MM.1S (cell line): Measurements from ENCODE around the gene ADCK1.
"Not testable (repeated sequence)": the region's sequence is repeated elsewhere in the genome, so short reads cannot be mapped to it uniquely, and the experiment has no call there.

Source experiments
- EZH2 ChIP-seq: fragments of 300-600 bp; sonication (generic); optimal IDR thresholded peaks from 2 replicates; pipeline ENCODE3; 2017; ENCODE audit warnings: low read depth, mild to moderate bottlenecking, antibody characterized with exemption, low read length, mixed read lengths
- TF ChIP-seq, protein P1 (sequence below): fragments of 300-600 bp; sonication (generic); IDR thresholded peaks from 2 replicates; pipeline ENCODE4 v1.5.1; 2016; ENCODE audit warnings: antibody characterized with exemption, low read length, mixed read lengths

DNA sequence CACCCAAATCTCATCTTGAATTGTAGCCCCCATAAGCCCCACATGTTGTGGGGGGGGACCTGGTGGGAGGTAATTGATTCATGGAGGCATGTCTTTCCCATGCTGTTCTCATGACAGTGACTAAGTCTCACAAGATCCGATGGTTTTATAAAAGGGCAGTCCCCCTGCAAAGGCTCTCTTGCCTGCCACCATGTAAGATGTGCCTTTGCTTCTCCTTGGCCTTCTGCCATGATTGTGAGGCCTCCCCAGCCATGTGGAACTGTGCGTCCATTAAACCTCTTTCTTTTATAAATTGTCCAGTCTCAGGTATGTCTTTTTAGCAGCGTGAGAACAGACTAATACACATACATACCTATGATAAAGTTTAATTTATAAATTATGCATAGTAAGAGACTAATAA lies 89.0 kb downstream of the ADCK1 start:
- TF ChIP-seq, protein P1, sequence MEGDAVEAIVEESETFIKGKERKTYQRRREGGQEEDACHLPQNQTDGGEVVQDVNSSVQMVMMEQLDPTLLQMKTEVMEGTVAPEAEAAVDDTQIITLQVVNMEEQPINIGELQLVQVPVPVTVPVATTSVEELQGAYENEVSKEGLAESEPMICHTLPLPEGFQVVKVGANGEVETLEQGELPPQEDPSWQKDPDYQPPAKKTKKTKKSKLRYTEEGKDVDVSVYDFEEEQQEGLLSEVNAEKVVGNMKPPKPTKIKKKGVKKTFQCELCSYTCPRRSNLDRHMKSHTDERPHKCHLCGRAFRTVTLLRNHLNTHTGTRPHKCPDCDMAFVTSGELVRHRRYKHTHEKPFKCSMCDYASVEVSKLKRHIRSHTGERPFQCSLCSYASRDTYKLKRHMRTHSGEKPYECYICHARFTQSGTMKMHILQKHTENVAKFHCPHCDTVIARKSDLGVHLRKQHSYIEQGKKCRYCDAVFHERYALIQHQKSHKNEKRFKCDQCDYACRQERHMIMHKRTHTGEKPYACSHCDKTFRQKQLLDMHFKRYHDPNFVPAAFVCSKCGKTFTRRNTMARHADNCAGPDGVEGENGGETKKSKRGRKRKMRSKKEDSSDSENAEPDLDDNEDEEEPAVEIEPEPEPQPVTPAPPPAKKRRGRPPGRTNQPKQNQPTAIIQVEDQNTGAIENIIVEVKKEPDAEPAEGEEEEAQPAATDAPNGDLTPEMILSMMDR: not testable (repeated sequence)
- TF ChIP-seq EZH2: not testable (repeated sequence)
